ENCODE data around the gene OR2K2.

Gene OR2K2

GRCh38 chr9:111305914-111306313, 24.1 kb downstream of the OR2K2 start:
- TF ChIP-seq RAD21 (IDR thresholded peaks at IDR 0.05; ENCODE audit: low read depth): no peak
- TF ChIP-seq USF1 (IDR thresholded peaks at IDR 0.05): no peak

GRCh38 chr9:111301195-111301594, 28.8 kb downstream of the OR2K2 start:
- no peak for TF ChIP-seq EP300 (IDR thresholded peaks at IDR 0.05; ENCODE audit: borderline replicate concordance)
- no peak for TF ChIP-seq FOXM1 (IDR thresholded peaks at IDR 0.05; ENCODE audit: borderline replicate concordance, low read depth)

GRCh38 chr9:111300140-111300735, 29.8 kb downstream of the OR2K2 start:
- TF ChIP-seq MAX (IDR thresholded peaks at IDR 0.05) (no peak), TAF1 (IDR thresholded peaks at IDR 0.05; ENCODE audit: low read depth) (no peak), TEAD4 (IDR thresholded peaks at IDR 0.05) (no peak), TCF12 (IDR thresholded peaks at IDR 0.05; ENCODE audit: low read depth) (no peak), FOXM1 (IDR thresholded peaks at IDR 0.05; ENCODE audit: borderline replicate concordance, low read depth) (no peak), CREB1 (IDR thresholded peaks at IDR 0.05; ENCODE audit: low read depth) (no peak), YY1 (IDR thresholded peaks at IDR 0.05; ENCODE audit: low read depth) (no peak), CEBPB (IDR thresholded peaks at IDR 0.05) (no peak), NFIC (IDR thresholded peaks at IDR 0.05) (no peak), RAD21 (IDR thresholded peaks at IDR 0.05; ENCODE audit: low read depth) (no peak)

- peak; percentile 95 for TF ChIP-seq RAD21 (IDR thresholded peaks at IDR 0.05; ENCODE audit: low read depth)
- TF ChIP-seq NFIC (IDR thresholded peaks at IDR 0.05): no peak
Measured at GRCh38 chr9:111298731-111299598, 31.1 kb downstream of the OR2K2 start.

- TF ChIP-seq TCF12 (IDR thresholded peaks at IDR 0.05; ENCODE audit: low read depth) (no peak), RAD21 (IDR thresholded peaks at IDR 0.05; ENCODE audit: low read depth) (no peak), EP300 (IDR thresholded peaks at IDR 0.05; ENCODE audit: borderline replicate concordance) (no peak), ZBTB7A (IDR thresholded peaks at IDR 0.05; ENCODE audit: low read depth) (no peak), TAF1 (IDR thresholded peaks at IDR 0.05; ENCODE audit: low read depth) (no peak), NFIC (IDR thresholded peaks at IDR 0.05) (no peak)
Measured at GRCh38 chr9:111298111-111298510, 31.9 kb downstream of the OR2K2 start.

- TF ChIP-seq TEAD4 (IDR thresholded peaks at IDR 0.05): no peak
- TF ChIP-seq TAF1 (IDR thresholded peaks at IDR 0.05; ENCODE audit: low read depth): no peak
- TF ChIP-seq EGR1 (IDR thresholded peaks at IDR 0.05): no peak
- TF ChIP-seq EP300 (IDR thresholded peaks at IDR 0.05; ENCODE audit: borderline replicate concordance): no peak
- TF ChIP-seq TCF12 (IDR thresholded peaks at IDR 0.05; ENCODE audit: low read depth): no peak
- TF ChIP-seq MAX (IDR thresholded peaks at IDR 0.05): no peak
- TF ChIP-seq RAD21 (IDR thresholded peaks at IDR 0.05; ENCODE audit: low read depth): no peak
- no peak for TF ChIP-seq USF1 (IDR thresholded peaks at IDR 0.05)
- TF ChIP-seq REST (IDR thresholded peaks at IDR 0.05; ENCODE audit: low read depth): no peak
- no peak for TF ChIP-seq NFIC (IDR thresholded peaks at IDR 0.05)
- TF ChIP-seq CREB1 (IDR thresholded peaks at IDR 0.05; ENCODE audit: low read depth): no peak
Measured at GRCh38 chr9:111297066-111297824, 32.8 kb downstream of the OR2K2 start.

- TF ChIP-seq TEAD4 (IDR thresholded peaks at IDR 0.05) (no peak), REST (IDR thresholded peaks at IDR 0.05; ENCODE audit: low read depth) (no peak), NFIC (IDR thresholded peaks at IDR 0.05) (no peak), USF1 (IDR thresholded peaks at IDR 0.05) (no peak), TAF1 (IDR thresholded peaks at IDR 0.05; ENCODE audit: low read depth) (no peak), CEBPB (IDR thresholded peaks at IDR 0.05) (no peak), FOXM1 (IDR thresholded peaks at IDR 0.05; ENCODE audit: borderline replicate concordance, low read depth) (no peak), CREB1 (IDR thresholded peaks at IDR 0.05; ENCODE audit: low read depth) (no peak), TCF12 (IDR thresholded peaks at IDR 0.05; ENCODE audit: low read depth) (no peak), RAD21 (IDR thresholded peaks at IDR 0.05; ENCODE audit: low read depth) (no peak), ZBTB7A (IDR thresholded peaks at IDR 0.05; ENCODE audit: low read depth) (no peak), EGR1 (IDR thresholded peaks at IDR 0.05) (no peak), MAX (IDR thresholded peaks at IDR 0.05) (no peak), EP300 (IDR thresholded peaks at IDR 0.05; ENCODE audit: borderline replicate concordance) (no peak), YY1 (IDR thresholded peaks at IDR 0.05; ENCODE audit: low read depth) (no peak)
Measured at GRCh38 chr9:111294691-111295451, 35.2 kb downstream of the OR2K2 start.
